CD4-positive, alpha-beta T cell treated with Interleukin-4 for 4 hours (primary cell): Measurements from ENCODE around the gene HBD.
"Not testable (repeated sequence)": the region's sequence is repeated elsewhere in the genome, so short reads cannot be mapped to it uniquely, and the experiment has no call there.

Source experiments
- DNase-seq: peaks from one replicate; pipeline ENCODE4 v3.0.0-alpha.2; 2020

The HBD gene

DNA sequence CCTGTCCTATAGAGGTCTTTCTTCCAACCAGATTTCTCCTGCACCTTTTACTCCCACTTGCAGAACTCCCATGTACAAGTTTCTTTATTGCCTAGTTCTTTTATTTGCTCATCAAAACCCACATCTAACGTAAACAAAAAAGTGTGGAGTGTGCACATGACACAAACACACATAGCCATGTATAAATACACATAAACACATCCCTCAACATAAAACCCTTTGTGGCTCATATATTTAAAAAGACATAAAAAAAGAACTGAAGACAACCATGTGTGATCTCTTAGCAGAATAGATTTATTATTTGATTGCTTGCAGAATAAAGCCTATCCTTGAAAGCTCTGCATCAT, 18.6 kb upstream of the HBD start:
- no peak for DNase-seq

GRCh38 chr11:5252192-5252918, 18.1 kb upstream of the HBD start:
- no peak for DNase-seq

DNA sequence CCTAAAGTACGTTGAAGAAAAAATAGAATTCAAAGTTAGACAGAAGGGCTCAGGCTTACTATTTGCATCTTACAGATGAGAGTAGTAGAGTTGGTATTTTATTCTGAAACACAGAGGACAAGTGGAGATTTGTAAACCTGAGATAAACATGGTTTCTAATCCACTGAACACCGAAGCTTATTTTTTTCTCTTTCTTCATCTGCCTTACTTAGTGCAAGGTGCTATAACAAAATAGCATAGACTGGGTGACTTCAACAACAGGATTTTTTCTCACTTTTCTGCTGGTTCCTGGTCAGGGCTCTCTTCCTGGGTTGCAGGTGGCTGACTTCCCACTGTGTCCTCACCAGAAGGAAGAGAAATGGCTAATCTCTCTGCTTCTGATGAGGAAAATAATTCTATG, 17.5 kb upstream of the HBD start:
- no peak for DNase-seq

- DNase-seq: no peak
Measured at GRCh38 chr11:5250543-5251204, 16.4 kb upstream of the HBD start.

GRCh38 chr11:5249807-5250396, 15.6 kb upstream of the HBD start, which contains the start of gene HBG1:
TSS of gene HBG1 (minus strand) at chr11:5249857. CDS start at chr11:5249804, 53 bp downstream.
- not testable (repeated sequence) for DNase-seq

DNA sequence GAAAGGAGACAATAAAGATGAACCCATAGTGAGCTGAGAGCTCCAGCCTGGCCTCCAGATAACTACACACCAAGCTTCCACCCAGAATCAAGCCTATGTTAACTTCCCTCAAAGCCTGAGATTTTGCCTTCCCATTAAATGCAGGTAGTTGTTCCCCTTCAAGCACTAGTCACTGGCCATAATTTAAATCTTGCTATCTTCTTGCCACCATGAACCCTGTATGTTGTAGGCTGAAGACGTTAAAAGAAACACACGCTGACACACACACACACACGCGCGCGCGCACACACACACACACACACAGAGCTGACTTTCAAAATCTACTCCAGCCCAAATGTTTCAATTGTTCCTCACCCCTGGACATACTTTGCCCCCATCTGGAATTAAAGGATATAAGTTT, 14.2 kb upstream of the HBD start:
- DNase-seq: not testable (repeated sequence)

DNA sequence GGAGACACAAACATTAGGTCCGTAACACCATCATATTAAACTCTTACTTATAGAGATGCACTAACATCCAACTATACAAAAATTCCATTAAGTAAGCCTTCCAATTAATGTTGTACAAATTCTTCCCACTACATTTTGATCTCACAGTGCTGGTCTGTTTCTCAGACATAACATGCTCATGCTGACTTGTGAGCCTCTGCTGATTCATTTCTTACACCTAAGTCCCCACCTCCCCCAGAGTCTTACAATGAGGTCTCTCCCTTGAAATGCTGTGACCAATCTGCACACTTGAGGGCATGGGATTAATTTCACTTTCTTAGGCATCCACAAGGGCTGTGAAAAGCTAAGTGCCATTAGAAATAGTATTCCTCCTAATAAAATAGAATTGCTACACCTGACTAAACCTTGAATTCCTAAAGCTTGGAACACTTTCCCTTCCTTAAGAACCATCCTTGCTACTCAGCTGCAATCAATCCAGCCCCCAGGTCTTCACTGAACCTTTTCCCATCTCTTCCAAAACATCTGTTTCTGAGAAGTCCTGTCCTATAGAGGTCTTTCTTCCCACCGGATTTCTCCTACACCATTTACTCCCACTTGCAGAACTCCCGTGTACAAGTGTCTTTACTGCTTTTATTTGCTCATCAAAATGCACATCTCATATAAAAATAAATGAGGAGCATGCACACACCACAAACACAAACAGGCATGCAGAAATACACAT, 13.3 kb upstream of the HBD start:
- no peak for DNase-seq

GRCh38 chr11:5246772-5247471, 12.6 kb upstream of the HBD start:
- no peak for DNase-seq

DNA sequence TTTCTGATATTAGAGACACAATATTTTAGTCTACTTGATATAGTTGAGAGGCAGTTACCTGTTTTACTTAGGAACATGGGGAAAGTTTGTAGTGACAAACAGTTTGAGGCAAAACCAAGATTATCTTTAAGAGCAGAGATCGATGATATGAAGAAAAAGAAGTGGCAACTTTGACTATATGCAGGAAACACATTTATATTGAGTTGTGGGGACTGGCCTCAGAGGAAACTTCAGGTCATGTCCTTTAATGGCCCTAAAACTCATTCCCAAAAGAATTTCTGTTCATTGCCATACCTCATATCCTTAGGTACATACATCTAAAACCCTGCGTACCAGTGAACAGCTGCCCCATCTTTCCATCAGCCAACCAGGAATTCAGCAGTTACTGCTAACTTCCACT, 10.9 kb upstream of the HBD start:
- no peak for DNase-seq

DNA sequence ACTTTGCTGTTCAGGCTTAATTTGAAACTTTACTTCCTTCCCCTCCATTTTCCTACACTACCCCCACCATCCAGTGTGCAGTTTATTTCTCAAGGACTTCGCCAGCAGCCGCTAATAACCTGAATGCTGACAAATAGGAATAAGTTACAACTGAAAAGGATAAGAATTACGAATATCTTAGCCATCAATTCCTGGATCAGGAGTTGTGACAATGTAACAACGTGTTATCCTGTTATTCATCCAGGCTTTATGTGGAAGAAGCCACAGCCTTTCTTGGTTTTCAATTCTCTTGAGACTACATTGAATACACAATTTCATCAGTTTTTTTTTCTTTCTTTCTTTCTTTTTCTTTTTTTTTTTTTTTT, 9.5 kb upstream of the HBD start:
- no peak for DNase-seq

DNA sequence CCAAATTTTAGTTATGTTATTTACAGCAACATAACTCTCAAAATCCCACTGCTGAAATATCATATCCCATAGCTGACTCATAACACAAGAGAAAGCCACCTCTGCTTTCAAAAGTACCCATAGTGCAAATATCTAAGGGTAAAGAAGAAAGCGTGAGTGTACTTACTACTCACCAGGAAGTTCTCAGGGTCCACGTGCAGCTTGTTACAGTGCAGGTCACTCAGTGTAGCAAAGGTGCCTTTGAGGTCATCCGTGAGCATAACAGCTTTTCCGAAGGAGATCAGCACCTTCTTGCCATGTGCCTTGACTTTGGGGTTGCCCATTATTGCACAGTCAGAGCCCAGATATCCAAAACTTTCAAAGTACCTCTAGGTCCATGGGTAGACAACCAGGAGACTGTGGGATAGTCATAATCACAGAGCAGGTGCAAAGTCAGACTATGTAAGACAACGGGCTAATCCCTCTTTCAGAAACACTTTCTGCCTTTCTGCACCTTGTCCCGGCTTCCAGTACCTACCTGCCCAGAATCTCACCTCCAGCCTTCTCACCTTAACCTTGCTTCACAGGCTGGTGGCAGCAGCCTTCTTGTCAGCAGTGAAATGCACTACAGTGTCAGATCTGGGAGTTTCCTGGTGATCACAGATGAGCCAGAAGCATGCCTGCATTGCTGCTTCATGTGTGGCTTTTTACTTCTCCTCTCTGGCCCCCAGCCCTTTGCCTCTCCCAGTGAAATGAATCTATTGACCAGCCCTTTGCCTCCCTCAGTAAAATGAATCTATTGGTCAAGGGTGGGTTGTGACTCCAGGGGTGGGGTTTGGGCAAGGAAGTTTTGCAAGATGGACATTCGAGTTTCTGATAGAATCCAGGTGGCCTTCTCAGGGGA, 8.9 kb upstream of the HBD start:
- no peak for DNase-seq

DNA sequence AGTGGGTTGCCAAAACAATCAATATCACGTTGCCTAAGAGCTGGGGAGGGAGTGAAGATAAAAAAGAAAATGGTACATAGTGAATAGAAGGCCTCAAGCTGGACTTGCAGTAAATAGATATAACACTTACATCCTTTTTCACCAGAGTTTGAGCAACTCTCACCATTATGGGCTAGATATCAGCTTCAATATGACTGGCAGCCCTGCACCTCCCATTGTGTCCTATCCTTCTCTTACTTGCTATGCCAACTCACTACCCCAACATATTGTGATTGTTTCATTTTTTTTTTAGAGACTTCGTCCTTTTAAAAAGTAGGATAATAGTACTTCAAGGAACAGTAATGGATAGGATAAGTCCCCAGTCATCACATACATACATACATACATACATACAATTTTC, 7.9 kb upstream of the HBD start:
- no peak for DNase-seq

DNA sequence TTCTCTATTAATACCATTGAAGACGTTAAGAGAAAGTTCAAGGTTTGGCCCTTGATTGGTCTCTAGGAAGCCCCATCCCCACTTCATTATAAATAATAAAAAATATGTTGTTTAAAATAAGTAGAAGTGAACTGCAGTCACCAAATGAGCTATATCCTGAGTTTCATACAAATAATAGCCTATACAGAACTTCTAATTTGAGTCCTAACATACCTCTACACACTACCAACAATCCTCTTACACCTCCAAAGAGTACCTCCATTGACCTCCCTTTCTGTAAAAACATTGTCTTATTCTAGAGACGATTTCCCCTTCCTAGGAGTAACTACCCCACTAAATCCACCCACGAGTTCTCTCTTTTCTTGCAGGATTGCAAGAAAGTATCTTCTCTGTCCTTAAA, 7.2 kb upstream of the HBD start:
- DNase-seq: no peak

DNA sequence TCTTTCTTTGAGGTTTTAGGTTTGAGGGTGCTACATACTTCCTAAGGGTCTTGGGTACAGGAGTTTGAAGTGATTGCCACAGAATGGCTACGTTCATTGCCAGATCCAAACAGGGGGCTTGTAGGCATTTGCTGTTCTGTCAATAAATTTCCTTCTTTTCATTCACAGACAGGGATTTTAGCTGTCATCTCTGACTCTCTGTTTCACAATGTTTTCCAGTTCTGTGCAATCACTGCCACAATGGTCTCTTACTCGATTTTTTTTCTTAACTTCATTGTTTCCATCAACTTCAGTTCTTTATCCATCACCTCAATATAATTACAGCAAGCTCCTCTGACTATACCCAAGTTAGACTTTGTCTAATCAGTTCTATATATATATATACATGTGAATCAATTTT, 6.2 kb upstream of the HBD start:
- no peak for DNase-seq

- DNase-seq: no peak
Measured at GRCh38 chr11:5240056-5240455, 5.8 kb upstream of the HBD start.

DNA sequence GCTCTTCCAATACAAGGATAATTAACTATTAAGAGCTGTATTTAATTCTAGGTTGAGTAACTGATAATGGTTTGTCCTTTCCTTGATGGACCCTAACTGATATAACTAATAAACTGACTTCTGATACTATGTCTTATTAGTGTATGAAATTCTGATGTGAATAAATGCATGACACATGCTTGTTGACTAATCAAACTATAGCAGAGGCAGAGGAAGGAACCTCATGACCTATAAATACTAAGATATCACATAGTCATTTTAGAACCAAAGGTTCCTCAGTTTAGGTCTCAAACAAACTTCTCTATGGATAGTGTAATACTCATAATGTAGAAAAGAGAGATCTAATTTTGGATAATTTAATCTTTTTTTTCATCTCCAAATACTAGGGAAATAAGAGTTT, 4.8 kb upstream of the HBD start:
- no peak for DNase-seq

DNA sequence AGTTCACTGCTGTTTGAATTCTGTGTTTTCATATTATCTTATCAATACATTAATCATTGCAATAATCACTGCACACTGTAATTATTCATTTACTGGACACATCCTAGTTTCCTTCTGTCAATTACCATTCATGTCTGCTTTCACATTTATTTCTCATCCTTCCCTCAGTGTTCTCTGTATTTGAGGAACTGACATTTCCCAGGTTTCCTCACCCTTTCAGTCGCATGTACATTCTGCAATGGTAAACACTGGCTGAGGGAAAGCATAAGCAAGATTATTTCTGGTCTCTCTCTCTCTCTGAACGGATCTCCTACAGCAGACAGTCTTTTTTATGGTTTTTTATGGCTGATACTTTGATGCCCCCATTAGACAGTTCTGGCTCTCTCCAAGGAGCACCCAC, 4.2 kb upstream of the HBD start:
- DNase-seq: no peak

DNA sequence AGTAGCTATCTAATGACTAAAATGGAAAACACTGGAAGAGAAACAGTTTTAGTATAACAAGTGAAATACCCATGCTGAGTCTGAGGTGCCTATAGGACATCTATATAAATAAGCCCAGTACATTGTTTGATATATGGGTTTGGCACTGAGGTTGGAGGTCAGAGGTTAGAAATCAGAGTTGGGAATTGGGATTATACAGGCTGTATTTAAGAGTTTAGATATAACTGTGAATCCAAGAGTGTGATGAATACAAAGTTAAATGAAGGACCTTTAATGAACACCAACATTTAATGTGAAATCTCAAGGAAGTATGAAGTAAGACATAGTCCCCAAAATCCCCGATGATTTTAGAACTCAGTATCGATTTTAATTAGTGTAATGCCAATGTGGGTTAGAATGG, 3.1 kb upstream of the HBD start:
- no peak for DNase-seq

- no peak for DNase-seq
Measured at GRCh38 chr11:5235364-5236095, 1.2 kb upstream of the HBD start.

GRCh38 chr11:5233307-5233706, 976 bp downstream of the HBD start:
- DNase-seq: no peak

DNA sequence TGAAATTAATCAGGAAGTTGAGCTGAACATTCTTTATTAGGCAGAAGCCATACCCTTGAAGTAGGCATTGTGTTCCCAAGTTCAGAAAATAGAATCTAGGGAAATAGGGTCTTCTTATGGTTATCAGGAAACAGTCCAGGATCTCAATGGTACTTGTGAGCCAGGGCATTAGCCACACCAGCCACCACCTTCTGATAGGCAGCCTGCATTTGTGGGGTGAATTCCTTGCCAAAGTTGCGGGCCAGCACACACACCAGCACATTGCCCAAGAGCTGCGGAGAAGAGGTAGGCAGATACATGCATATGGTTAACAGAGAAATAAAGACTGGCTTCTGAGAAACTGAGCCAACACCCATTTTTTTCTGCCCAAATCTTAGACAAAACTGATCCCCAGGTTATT, 1.5 kb downstream of the HBD start:
- DNase-seq: no peak

- DNase-seq: no peak
Measured at GRCh38 chr11:5232176-5232575, 2.1 kb downstream of the HBD start.
